ENCODE data around the gene IFI30.

- TF ChIP-seq CTCF (IDR thresholded peaks at IDR 0.05) = no peak
- TF ChIP-seq ZFX (IDR thresholded peaks at IDR 0.05; ENCODE audit: borderline replicate concordance) = no peak
Measured at GRCh38 chr19:18219911-18220631, 46.5 kb downstream of the IFI30 start.

Measured in 22Rv1 (cell line).